NCI-H1048 (cell line): Measurements from ENCODE around the gene CTBP1.

Experiments
- DNase-seq: peaks from one replicate; lab custom pipeline; 2025; lab: John Stamatoyannopoulos, UW

The CTBP1 gene

GRCh38 chr4:1195891-1196401 is 53.0 kb downstream of the CTBP1 start:
- no peak for DNase-seq

- no peak for DNase-seq
Measured at GRCh38 chr4:1195109-1195671, 53.7 kb downstream of the CTBP1 start.

- no peak for DNase-seq
Measured at GRCh38 chr4:1194010-1194900, 54.7 kb downstream of the CTBP1 start.

- no peak for DNase-seq
Measured at GRCh38 chr4:1193206-1194009, 55.5 kb downstream of the CTBP1 start.

GRCh38 chr4:1192493-1193205 is 56.3 kb downstream of the CTBP1 start:
- no peak for DNase-seq

GRCh38 chr4:1192091-1192492 is 56.8 kb downstream of the CTBP1 start:
- no peak for DNase-seq

GRCh38 chr4:1191621-1192020 is 57.3 kb downstream of the CTBP1 start:
- DNase-seq, result no peak

GRCh38 chr4:1187182-1187581 is 61.7 kb downstream of the CTBP1 start:
- DNase-seq, result no peak

- no peak for DNase-seq
Measured at GRCh38 chr4:1183985-1184773, 64.8 kb downstream of the CTBP1 start.

GRCh38 chr4:1182313-1182712 is 66.6 kb downstream of the CTBP1 start:
- DNase-seq, result no peak

- DNase-seq, result no peak
Measured at GRCh38 chr4:1180663-1181062, 68.3 kb downstream of the CTBP1 start.

GRCh38 chr4:1179976-1180375 is 69.0 kb downstream of the CTBP1 start:
- no peak for DNase-seq

GRCh38 chr4:1179089-1179441 is 69.9 kb downstream of the CTBP1 start:
- DNase-seq, result no peak

GRCh38 chr4:1178300-1179088 is 70.4 kb downstream of the CTBP1 start:
- DNase-seq, result no peak

- no peak for DNase-seq
Measured at GRCh38 chr4:1177274-1178141, 71.4 kb downstream of the CTBP1 start.

GRCh38 chr4:1176398-1177273 is 72.3 kb downstream of the CTBP1 start:
- no peak for DNase-seq

- DNase-seq, result no peak
Measured at GRCh38 chr4:1175635-1176229, 73.2 kb downstream of the CTBP1 start.
